ENCODE results near the gene KRTAP10-1.

DNA sequence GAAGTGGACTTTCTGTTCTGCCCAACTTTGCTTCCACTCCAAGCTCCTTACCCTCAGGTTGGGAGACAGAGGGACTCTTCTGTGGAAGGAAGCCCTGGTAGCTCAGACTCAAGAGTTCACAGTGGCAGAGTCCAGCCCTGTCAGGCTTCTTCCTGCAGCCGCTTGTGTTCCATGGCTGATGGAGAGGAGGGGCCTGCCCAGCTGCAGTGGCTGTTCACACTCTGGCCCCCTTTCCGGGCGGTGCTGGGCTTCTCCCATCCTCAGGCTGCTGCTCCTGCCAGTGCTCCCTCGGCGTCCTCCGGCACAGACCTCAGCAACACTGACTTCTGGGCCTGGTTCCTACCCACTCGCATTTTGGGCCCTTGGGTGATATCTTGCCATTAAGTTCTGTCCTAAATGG, 4.0 kb downstream of the KRTAP10-1 start:
- no peak for TF ChIP-seq EZH2phosphoT487 (IDR thresholded peaks at IDR 0.05; ENCODE audit: borderline replicate concordance, low read length)
- TF ChIP-seq, protein P1, sequence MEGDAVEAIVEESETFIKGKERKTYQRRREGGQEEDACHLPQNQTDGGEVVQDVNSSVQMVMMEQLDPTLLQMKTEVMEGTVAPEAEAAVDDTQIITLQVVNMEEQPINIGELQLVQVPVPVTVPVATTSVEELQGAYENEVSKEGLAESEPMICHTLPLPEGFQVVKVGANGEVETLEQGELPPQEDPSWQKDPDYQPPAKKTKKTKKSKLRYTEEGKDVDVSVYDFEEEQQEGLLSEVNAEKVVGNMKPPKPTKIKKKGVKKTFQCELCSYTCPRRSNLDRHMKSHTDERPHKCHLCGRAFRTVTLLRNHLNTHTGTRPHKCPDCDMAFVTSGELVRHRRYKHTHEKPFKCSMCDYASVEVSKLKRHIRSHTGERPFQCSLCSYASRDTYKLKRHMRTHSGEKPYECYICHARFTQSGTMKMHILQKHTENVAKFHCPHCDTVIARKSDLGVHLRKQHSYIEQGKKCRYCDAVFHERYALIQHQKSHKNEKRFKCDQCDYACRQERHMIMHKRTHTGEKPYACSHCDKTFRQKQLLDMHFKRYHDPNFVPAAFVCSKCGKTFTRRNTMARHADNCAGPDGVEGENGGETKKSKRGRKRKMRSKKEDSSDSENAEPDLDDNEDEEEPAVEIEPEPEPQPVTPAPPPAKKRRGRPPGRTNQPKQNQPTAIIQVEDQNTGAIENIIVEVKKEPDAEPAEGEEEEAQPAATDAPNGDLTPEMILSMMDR (conservative IDR thresholded peaks at IDR 0.05; ENCODE audit: low read depth, low read length), result no peak
